IPS DF 6.9 (cell line): Measurements from ENCODE around the gene SMIM44.

ENCODE experiments used
- DNase-seq: peaks from one replicate; pipeline ENCODE4 v3.0.0-alpha.2; 2013; ENCODE audit warnings: low read depth, low spot score
- H3K27ac ChIP-seq: one replicate; pipeline ENCODE4 v1.5.1; 2013; ENCODE audit warnings: low read length, control low read depth
- H3K27me3 ChIP-seq: 2 replicates; pipeline ENCODE4 v1.6.1; 2013; ENCODE audit warnings: mild to moderate bottlenecking, low read length; ENCODE audit not compliant: control insufficient read depth, insufficient read depth
- H3K36me3 ChIP-seq: 2 replicates; pipeline ENCODE4 v1.6.1; 2013; ENCODE audit warnings: low read length; ENCODE audit not compliant: control insufficient read depth, insufficient read depth
- H3K4me1 ChIP-seq: 2 replicates; pipeline ENCODE4 v1.6.1; 2013; ENCODE audit warnings: low read length; ENCODE audit not compliant: control insufficient read depth, insufficient read depth
- H3K4me3 ChIP-seq: 2 replicates; pipeline ENCODE4 v1.5.1; 2013; ENCODE audit warnings: mild to moderate bottlenecking, low read length
- H3K9me3 ChIP-seq: 2 replicates; pipeline ENCODE4 v1.6.1; 2013; ENCODE audit warnings: low read length, inconsistent platforms; ENCODE audit not compliant: control insufficient read depth, insufficient read depth
- WGBS: extraction: QIAGEN DNeasy Blood & Tissue Kit; methylation state at CpG from one replicate; pipeline ENCODE4 v1.1.7; 2013; ENCODE audit warnings: mixed read lengths, missing lambda C conversion rate; ENCODE audit not compliant: insufficient read length, insufficient coverage; 5-methylcytosine and 5-hydroxymethylcytosine counted together

The SMIM44 gene

DNA sequence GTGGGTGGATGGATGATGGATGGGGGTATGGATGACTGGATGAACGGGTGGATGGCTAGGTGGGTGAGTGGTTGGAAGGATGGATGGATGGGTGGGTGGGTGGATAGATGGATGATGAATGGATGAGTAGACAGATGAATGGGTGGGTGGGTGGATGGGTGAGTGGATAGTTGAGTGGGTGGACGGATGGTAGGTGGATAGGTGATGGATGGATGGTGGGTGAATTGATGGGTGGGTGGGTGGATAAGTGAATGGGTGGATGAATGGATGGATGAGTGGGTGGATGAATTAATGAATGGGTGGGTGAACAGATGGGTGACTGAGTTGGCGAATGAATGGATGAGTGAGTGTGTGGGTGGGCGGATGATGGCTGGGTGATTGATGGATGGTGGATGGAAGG, 7.8 kb downstream of the SMIM44 start:
- no peaks in the 10 kb centered on the region for H3K36me3 ChIP-seq
- no peak overlapping the region for H3K4me3 ChIP-seq
- H3K4me1 ChIP-seq, result no peaks in the 10 kb centered on the region
- DNase-seq, result no peak
- no peak overlapping the region for H3K27ac ChIP-seq
- 100% methylated on average over 3 of the region's 4 CpGs for WGBS
- H3K27me3 ChIP-seq, result no peaks in the 10 kb centered on the region
- no peaks in the 10 kb centered on the region for H3K9me3 ChIP-seq

DNA sequence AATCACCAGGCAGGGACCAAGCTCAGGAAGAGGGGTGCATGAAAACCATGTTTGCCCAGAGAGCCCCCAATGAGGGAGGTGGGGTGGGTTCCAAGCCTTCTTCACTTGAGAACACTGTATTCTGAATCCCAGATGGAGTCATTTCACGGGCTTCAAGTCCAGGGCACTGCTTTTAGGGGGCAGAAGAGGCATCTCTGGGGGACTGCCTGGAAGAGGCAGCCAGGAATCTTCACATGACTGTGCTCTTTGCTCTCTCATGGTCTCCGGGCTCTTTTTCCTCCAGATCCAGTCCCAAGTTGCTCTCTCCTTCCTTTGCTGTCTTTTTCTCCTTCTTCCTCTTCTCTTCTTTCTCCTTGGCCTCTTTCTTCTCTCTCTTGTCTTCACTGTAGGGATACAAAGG, 8.6 kb downstream of the SMIM44 start:
- no peaks in the 10 kb centered on the region for H3K4me1 ChIP-seq
- H3K9me3 ChIP-seq, result no peaks in the 10 kb centered on the region
- H3K36me3 ChIP-seq, result no peaks in the 10 kb centered on the region
- no peaks in the 10 kb centered on the region for H3K27me3 ChIP-seq
- no peak overlapping the region for H3K27ac ChIP-seq
- no peak for DNase-seq
- H3K4me3 ChIP-seq, result no peak overlapping the region
- WGBS, result no CpG with 5 or more reads among the region's 2 CpGs

DNA sequence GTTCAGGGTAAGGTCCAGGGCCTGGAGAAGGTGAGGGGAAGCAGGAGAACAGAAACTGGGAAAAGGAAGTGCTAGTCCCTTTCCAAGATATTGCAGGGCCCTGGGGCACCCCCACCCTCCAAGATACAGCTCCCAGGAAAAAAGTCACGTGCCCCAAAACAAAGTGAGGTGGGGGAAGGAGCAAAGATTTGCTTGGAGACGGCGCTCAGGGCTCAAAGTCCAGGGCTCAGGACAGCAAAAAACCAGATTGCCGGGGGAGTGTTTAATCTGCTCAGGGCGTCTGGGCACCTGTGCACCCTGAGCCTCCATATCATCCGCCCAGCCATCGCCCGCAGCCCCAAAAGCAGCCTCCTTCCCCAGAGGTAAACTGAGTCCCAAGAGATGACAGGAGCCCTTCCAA, 9.2 kb downstream of the SMIM44 start:
- no CpG with 5 or more reads among the region's 8 CpGs for WGBS
- H3K4me1 ChIP-seq, result no peaks in the 10 kb centered on the region
- H3K9me3 ChIP-seq, result no peaks in the 10 kb centered on the region
- no peaks in the 10 kb centered on the region for H3K27me3 ChIP-seq
- H3K4me3 ChIP-seq, result no peak overlapping the region
- DNase-seq, result no peak
- no peak overlapping the region for H3K27ac ChIP-seq
- H3K36me3 ChIP-seq, result no peaks in the 10 kb centered on the region

- WGBS, result no CpG with 5 or more reads among the region's 24 CpGs
- Histone ChIP-seq H3K9me3 (no peaks in the 10 kb centered on the region), H3K4me3 (no peak overlapping the region), H3K27ac (no peak overlapping the region), H3K27me3 (no peaks in the 10 kb centered on the region), H3K4me1 (no peaks in the 10 kb centered on the region), H3K36me3 (no peaks in the 10 kb centered on the region)
- no peak for DNase-seq
These were observed 11.1 kb downstream of the SMIM44 start for GRCh38 chr19:3471954-3472655.

DNA sequence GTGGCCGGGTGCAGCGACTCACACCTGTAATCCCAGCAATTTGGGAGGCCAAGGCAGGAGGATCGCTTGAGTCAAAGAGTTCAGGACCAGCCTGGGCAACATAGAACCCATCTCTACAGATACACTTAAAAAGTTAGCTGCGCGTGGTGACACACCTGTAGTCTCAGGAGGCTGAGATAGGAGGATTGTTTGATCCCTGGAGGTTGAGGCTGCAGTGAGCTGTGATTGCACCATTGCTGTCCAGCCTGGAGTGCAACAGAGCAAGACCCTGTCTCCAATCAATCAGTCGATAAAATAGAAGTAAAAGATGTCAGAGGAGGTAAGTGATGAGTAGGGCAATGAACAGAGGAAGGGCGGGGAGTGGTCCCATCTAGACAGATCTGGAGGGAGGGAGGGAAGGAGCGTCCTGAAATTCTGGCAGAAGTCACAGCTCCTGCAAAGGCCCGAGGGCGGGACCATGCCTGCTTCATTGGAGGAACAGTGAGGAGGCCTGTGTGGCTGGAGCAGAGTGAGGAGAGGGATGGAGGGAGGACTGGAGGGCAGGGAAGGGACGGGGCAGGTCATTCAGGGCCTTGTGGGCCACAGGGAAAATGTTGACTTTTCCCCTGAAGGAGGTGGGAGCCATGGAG, 12.6 kb downstream of the SMIM44 start:
- no peak for DNase-seq
- Histone ChIP-seq H3K27ac (no peak overlapping the region), H3K27me3 (no peaks in the 10 kb centered on the region), H3K4me1 (no peaks in the 10 kb centered on the region), H3K9me3 (no peaks in the 10 kb centered on the region), H3K36me3 (no peaks in the 10 kb centered on the region), H3K4me3 (no peak overlapping the region)
- WGBS, result no CpG with 5 or more reads among the region's 11 CpGs

DNA sequence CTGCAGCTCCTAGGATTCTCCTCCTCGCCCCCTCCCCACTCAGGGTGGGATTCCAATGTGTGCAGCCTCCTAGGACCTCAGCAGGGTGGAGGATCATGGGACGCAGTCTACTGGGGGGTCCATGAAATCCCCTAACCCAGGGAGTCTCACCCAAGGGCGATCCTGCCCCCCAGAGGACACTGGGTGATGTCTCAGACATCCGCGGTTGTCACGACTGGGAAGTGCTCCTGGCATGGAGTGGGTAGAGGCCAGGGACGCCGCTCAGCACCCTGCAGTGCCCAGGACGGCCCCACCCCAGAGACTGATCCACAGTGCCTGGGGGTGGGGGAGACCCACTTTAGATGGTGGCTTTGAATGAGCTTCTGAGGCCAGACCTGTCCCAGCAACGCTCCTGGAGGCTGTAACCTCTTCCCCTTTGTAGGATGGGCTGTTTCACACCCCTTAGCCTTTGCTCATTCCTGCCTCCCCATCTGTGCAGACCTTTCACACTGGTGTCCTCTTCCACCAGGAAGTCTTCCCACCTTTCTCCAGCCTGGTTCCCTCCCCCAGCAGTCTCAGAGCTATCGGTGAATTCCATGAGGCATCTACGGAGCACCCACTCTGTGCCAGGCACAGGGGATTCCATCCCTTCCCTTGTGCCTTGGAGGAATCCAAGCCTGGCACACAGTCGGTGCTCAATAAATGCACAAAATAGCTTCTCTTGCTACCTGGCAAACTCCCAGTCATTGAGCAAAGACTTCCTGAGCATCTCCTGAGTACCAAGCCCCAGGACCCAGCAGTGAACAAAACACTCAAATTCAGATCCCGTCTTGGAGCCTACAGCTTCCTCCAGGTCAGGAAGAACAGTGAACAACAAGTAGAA, 13.4 kb downstream of the SMIM44 start:
- no peak for DNase-seq
- no peaks in the 10 kb centered on the region for H3K27me3 ChIP-seq
- H3K4me3 ChIP-seq, result no peak overlapping the region
- H3K27ac ChIP-seq, result no peak overlapping the region
- WGBS, result no CpG with 5 or more reads among the region's 14 CpGs
- H3K4me1 ChIP-seq, result no peaks in the 10 kb centered on the region
- no peaks in the 10 kb centered on the region for H3K9me3 ChIP-seq
- H3K36me3 ChIP-seq, result no peaks in the 10 kb centered on the region

DNA sequence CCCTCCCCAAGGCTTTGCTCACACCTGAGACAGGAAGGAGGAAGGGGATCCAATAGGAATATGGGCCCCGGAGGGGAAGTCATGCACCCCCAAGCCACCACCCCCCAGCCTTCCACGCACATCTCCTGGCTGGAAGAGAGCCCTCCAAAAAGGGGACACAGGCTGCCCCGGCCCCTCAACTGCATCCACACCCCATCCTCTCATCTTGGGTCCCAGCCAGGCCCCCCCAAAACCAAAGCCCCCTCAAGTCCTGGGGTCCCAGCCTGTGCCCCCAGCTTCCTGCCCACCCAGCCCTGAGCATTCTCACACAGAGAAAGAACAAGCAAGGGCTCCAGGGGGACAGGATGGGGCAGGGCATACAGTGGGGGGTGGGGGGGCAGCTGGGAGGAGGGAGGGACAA, 15.0 kb downstream of the SMIM44 start:
- H3K36me3 ChIP-seq, result no peaks in the 10 kb centered on the region
- no peak overlapping the region for H3K27ac ChIP-seq
- no peak for DNase-seq
- H3K9me3 ChIP-seq, result no peaks in the 10 kb centered on the region
- WGBS, result no CpG with 5 or more reads among the region's 3 CpGs
- no peak overlapping the region for H3K4me3 ChIP-seq
- H3K4me1 ChIP-seq, result 0 out of 2 replicates have a peak, but pooled peaks cover 2% of the 10 kb centered on the region
- H3K27me3 ChIP-seq, result peaks cover 9% of the 10 kb centered on the region; the same call in 1 of the 2 replicates

DNA sequence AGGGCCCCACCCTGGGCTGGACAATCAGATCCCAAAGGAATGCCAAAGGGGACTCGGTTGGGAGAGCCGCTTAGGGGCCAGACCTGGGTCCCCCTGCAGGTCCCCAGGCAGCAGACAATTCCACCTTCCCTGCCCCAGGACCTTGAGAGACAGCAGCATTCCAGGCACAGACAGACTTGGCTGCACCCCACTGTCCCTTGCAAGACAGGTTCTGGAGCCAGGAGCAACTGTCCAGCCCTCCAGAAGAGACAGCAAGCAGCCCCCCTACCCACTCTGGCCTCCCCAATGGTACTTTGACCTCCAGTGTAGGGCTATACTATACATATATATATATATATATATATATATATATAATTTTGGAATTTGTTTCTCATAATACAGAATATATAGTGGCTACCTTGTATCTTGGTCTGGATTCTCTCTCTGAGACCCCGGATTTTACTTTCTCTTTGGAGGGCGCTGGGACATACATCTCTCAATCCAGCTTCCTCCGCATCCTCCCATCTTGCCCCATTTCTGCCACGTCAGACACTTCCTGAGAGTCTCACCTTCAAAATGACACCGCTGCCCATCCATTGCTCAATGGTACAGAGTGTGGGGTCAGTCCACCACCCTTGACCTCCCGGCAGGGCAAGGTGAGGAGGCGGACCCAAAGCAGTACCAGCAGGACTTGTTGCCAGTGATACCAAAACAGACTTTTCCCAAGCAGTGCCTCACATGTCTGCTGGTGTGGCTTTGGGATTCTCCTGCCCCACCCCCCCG, 15.6 kb downstream of the SMIM44 start:
- no peak overlapping the region for H3K27ac ChIP-seq
- H3K27me3 ChIP-seq, result peaks cover 15% of the 10 kb centered on the region
- H3K4me1 ChIP-seq, result 0 out of 2 replicates have a peak, but pooled peaks cover 2% of the 10 kb centered on the region
- H3K9me3 ChIP-seq, result no peaks in the 10 kb centered on the region
- no peak for DNase-seq
- H3K36me3 ChIP-seq, result no peaks in the 10 kb centered on the region
- no CpG with 5 or more reads among the region's 10 CpGs for WGBS
- H3K4me3 ChIP-seq, result no peak overlapping the region

GRCh38 chr19:3466635-3467034, 16.6 kb downstream of the SMIM44 start:
- no peak overlapping the region for H3K4me3 ChIP-seq
- H3K9me3 ChIP-seq, result no peaks in the 10 kb centered on the region
- H3K4me1 ChIP-seq, result 0 out of 2 replicates have a peak, but pooled peaks cover 2% of the 10 kb centered on the region
- H3K27me3 ChIP-seq, result peaks cover 18% of the 10 kb centered on the region
- WGBS, result no CpG with 5 or more reads among the region's 9 CpGs
- H3K36me3 ChIP-seq, result no peaks in the 10 kb centered on the region
- no peak for DNase-seq
- no peak overlapping the region for H3K27ac ChIP-seq

GRCh38 chr19:3465552-3465951, 17.7 kb downstream of the SMIM44 start:
- Histone ChIP-seq H3K27ac (no peak overlapping the region), H3K36me3 (no peaks in the 10 kb centered on the region), H3K4me3 (no peak overlapping the region), H3K9me3 (no peaks in the 10 kb centered on the region), H3K4me1 (0 out of 2 replicates have a peak, but pooled peaks cover 2% of the 10 kb centered on the region), H3K27me3 (peaks cover 18% of the 10 kb centered on the region)
- no CpG with 5 or more reads among the region's 7 CpGs for WGBS
- no peak for DNase-seq
